Kidney (tissue), 14 donors: Measurements from ENCODE around the gene AK9. TPM values are rescaled to one million over a fixed set of nuclear protein-coding genes. Genes with fewer than 3 reads are reported as not detected.

ENCODE experiments used
- DNase-seq, 5 donors: peaks; one replicate each; pipeline ENCODE4 v3.0.0-alpha.2; 2013 to 2020
- FAIRE-seq: peaks from 2 replicates; lab custom pipeline; 2012; peaks lifted over from hg19 to GRCh38; lab: Jason Lieb, UNC
- H3K27ac ChIP-seq, 2 donors: one replicate each; pipeline ENCODE4 v1.7.0; 2013; ENCODE audit warnings: low read depth in 2 of 2, low read length in 2 of 2, inconsistent platforms in 1 of 2
- H3K27me3 ChIP-seq: one replicate; pipeline ENCODE4 v1.7.1; 2013; ENCODE audit warnings: low read length, inconsistent platforms; ENCODE audit not compliant: control insufficient read depth, insufficient read depth
- H3K36me3 ChIP-seq, 3 donors: one replicate each; pipeline versions ENCODE4 v1.7.0 to v1.7.1; 2013; ENCODE audit warnings: low read length in 3 of 3, control low read depth in 1 of 3, inconsistent platforms in 1 of 3; ENCODE audit not compliant: insufficient read depth in 3 of 3, control insufficient read depth in 2 of 3
- H3K4me1 ChIP-seq, 3 donors: one replicate each; pipeline versions ENCODE4 v1.7.0 to v1.7.1; 2013; ENCODE audit warnings: low read length in 3 of 3, inconsistent platforms in 1 of 3, low read depth in 1 of 3; ENCODE audit not compliant: control insufficient read depth in 2 of 3, insufficient read depth in 2 of 3
- H3K4me3 ChIP-seq, 3 donors: one replicate each; pipeline versions ENCODE4 v1.7.0 to v1.8.1; 2013; ENCODE audit warnings: low read length in 3 of 3, control low read depth in 1 of 3, inconsistent platforms in 1 of 3
- H3K9ac ChIP-seq, 3 donors: one replicate each; pipeline versions ENCODE4 v1.7.0 to v1.7.1; 2013; ENCODE audit warnings: low read length in 3 of 3, control low read depth in 1 of 3, inconsistent platforms in 1 of 3
- H3K9me3 ChIP-seq, 3 donors: one replicate each; pipeline versions ENCODE4 v1.7.0 to v1.7.1; 2013; ENCODE audit warnings: low read length in 3 of 3, control low read depth in 1 of 3, inconsistent platforms in 1 of 3; ENCODE audit not compliant: control insufficient read depth in 2 of 3, insufficient read depth in 1 of 3
- CTCF ChIP-seq: IDR thresholded peaks from 3 replicates; pipeline ENCODE4 v1.5.1; 2012; ENCODE audit warnings: mild to moderate bottlenecking, moderate library complexity, borderline replicate concordance; ENCODE audit not compliant: insufficient read depth; ENCODE audit errors: extremely low read depth
- intact Hi-C: fragments of 100-400 bp; cut with DNase I; formaldehyde crosslinking; loops from one replicate; pipeline ENCODE4 v1.11.1; 2022
- polyA plus RNA-seq: library from polyadenylated mRNA; stranded (reverse); fragments of 350-450 nt; fragmentation: Illumina TruSeq; extraction: RNeasy Lipid Tissue Mini Kit (QIAGEN cat#74804); gene quantifications from one replicate; pipeline ENCODE4 v1.2.3, GENCODE V29; 2014; ENCODE audit warnings: low read depth, low replicate concordance; ENCODE audit not compliant: insufficient read depth
- total RNA-seq: library from RNA; stranded (reverse); fragmentation: NEBNext Ultra II Directional; extraction: Animal tissue kit (Norgen Biotek cat#: 25700); gene quantifications from one replicate; pipeline ENCODE4 v1.2.1, GENCODE V29; 2021
- donor health status: control.
- donor health status: control.
- donor health status: control.
- donor health status: control.
- donor health status: control.
- donor health status: DM: yes; HTN: yes; CAD: no.
- donor health status: Normal renal cell carcinoma (clear cell type).

Gene AK9
- total and polyA plus RNA-seq, 2 donors from 2014 or later = 4.6 to 10.9 TPM

- FAIRE-seq = no peak
- intact Hi-C loops = no loop called here
Measured at GRCh38 chr6:109472132-109472995, 218.6 kb downstream of the AK9 start.

GRCh38 chr6:109471105-109471810, 219.7 kb downstream of the AK9 start:
- H3K9ac ChIP-seq = no peak overlapping the region
- DNase-seq (no peak), FAIRE-seq (no peak)

More at GRCh38 chr6:109472132-109472995, 218.6 kb downstream of the AK9 start:
- Histone ChIP-seq H3K9me3 (no peaks in the 10 kb centered on the region), H3K27me3 (no peaks in the 10 kb centered on the region), H3K9ac (no peak overlapping the region), H3K36me3 (peaks cover 4 to 39% (median 37%) of the 10 kb centered on the region in 3 donors), H3K27ac (no peak overlapping the region), H3K4me1 (peaks cover 0 to 3% (median 0%) of the 10 kb centered on the region in 3 donors), H3K4me3 (no peak overlapping the region)
- no peak for DNase-seq
- TF ChIP-seq CTCF = no peak

GRCh38 chr6:109469591-109470189, 221.3 kb downstream of the AK9 start:
- H3K27me3 ChIP-seq = no peaks in the 10 kb centered on the region
- intact Hi-C loops = no loop called here
- H3K27ac ChIP-seq = no peak overlapping the region
- FAIRE-seq (no peak), DNase-seq (no peak)
- H3K4me3 ChIP-seq = no peak overlapping the region
- no peak for TF ChIP-seq CTCF
- H3K9ac ChIP-seq = no peak overlapping the region
- peaks cover 0 to 12% (median 9%) of the 10 kb centered on the region in 3 donors for H3K4me1 ChIP-seq
- H3K9me3 ChIP-seq = no peaks in the 10 kb centered on the region
- H3K36me3 ChIP-seq = peaks cover 10 to 44% (median 39%) of the 10 kb centered on the region in 3 donors

More at GRCh38 chr6:109471105-109471810, 219.7 kb downstream of the AK9 start:
- Histone ChIP-seq H3K27ac (no peak overlapping the region), H3K9me3 (no peaks in the 10 kb centered on the region), H3K27me3 (no peaks in the 10 kb centered on the region), H3K4me3 (no peak overlapping the region), H3K4me1 (peaks cover 0 to 4% (median 1%) of the 10 kb centered on the region in 3 donors), H3K36me3 (peaks cover 4 to 42% (median 39%) of the 10 kb centered on the region in 3 donors)
- intact Hi-C loops = no loop called here
- no peak for TF ChIP-seq CTCF
